CD14-positive monocyte (primary cell): Measurements from ENCODE around the gene METTL16. TPM values are rescaled to one million over a fixed set of nuclear protein-coding genes. Genes with fewer than 3 reads are reported as not detected.

Experiments
- DNase-seq, 3 donors: peaks; one replicate each; pipeline ENCODE4 v3.0.0-alpha.2; 2011 to 2022
- H2AFZ ChIP-seq: 2 replicates; pipeline ENCODE4 v1.6.0; 2012; ENCODE audit warnings: mild to moderate bottlenecking, low read depth, low read length, inconsistent platforms; ENCODE audit not compliant: insufficient read depth, poor library complexity, severe bottlenecking
- H3K27ac ChIP-seq, 2 donors: 1 replicate in 1 of 2; 2 replicates in 1 of 2; pipeline ENCODE4 v1.5.1; 2012 to 2013; ENCODE audit warnings: low read length in 2 of 2, control low read depth in 1 of 2, inconsistent platforms in 1 of 2, low read depth in 1 of 2, mild to moderate bottlenecking in 1 of 2
- H3K27me3 ChIP-seq, 2 donors: one replicate each; pipeline versions ENCODE4 v1.6.0 to v1.6.1; 2011 to 2013; ENCODE audit warnings: low read length in 2 of 2; ENCODE audit not compliant: control insufficient read depth in 2 of 2, insufficient read depth in 2 of 2
- H3K36me3 ChIP-seq, 2 donors: replicated peaks in 1 of 2; 1 replicate in 1 of 2; 2 replicates in 1 of 2; pipeline versions ENCODE4 v1.5.1 to v1.6.1; 2012 to 2013; ENCODE audit warnings: low read length in 2 of 2, control low read depth in 1 of 2, inconsistent platforms in 1 of 2, mild to moderate bottlenecking in 1 of 2; ENCODE audit not compliant: insufficient read depth in 2 of 2, control insufficient read depth in 1 of 2
- H3K4me1 ChIP-seq, 2 donors: 1 replicate in 1 of 2; 2 replicates in 1 of 2; pipeline versions ENCODE4 v1.5.1 to v1.6.1; 2012 to 2013; ENCODE audit warnings: low read length in 2 of 2, control low read depth in 1 of 2, inconsistent platforms in 1 of 2, mild to moderate bottlenecking in 1 of 2, moderate library complexity in 1 of 2; ENCODE audit not compliant: insufficient read depth in 2 of 2, control insufficient read depth in 1 of 2
- H3K4me2 ChIP-seq: replicated peaks from 2 replicates; pipeline ENCODE3; 2012; ENCODE audit warnings: low read length, moderate library complexity, mild to moderate bottlenecking; ENCODE audit not compliant: poor library complexity, severe bottlenecking; ENCODE audit errors: extremely low read depth
- H3K4me3 ChIP-seq, 3 experiments: fragments of 200-600 bp in 1 of 3; sonication (generic) in 1 of 3; replicated peaks in 1 of 3; 1 replicate in 2 of 3; 2 replicates in 1 of 3; pipeline ENCODE4 v1.5.1; 2011 to 2013; ENCODE audit warnings: low read length in 3 of 3, mild to moderate bottlenecking in 3 of 3, control low read depth in 2 of 3, low read depth in 2 of 3, inconsistent platforms in 1 of 3, moderate library complexity in 1 of 3
- H3K79me2 ChIP-seq: 2 replicates; pipeline ENCODE4 v1.6.0; 2012; ENCODE audit warnings: mild to moderate bottlenecking, control low read depth, inconsistent platforms, low read length, moderate library complexity; ENCODE audit not compliant: insufficient read depth
- H3K9ac ChIP-seq: 2 replicates; pipeline ENCODE4 v1.6.0; 2017; ENCODE audit warnings: low read length, mild to moderate bottlenecking; ENCODE audit not compliant: insufficient read depth, poor library complexity, severe bottlenecking
- H3K9me3 ChIP-seq, 2 donors: replicated peaks in 1 of 2; 1 replicate in 1 of 2; 2 replicates in 1 of 2; pipeline versions ENCODE4 v1.5.1 to v1.6.1; 2012 to 2013; ENCODE audit warnings: low read length in 2 of 2, control low read depth in 1 of 2; ENCODE audit not compliant: control insufficient read depth in 1 of 2, insufficient read depth in 1 of 2
- H4K20me1 ChIP-seq: 2 replicates; pipeline ENCODE4 v1.6.0; 2012; ENCODE audit warnings: mild to moderate bottlenecking, low read length, control low read depth, moderate library complexity; ENCODE audit not compliant: insufficient read depth
- H3K27ac Mint-ChIP-seq, 7 donors: one replicate each; pipeline ENCODE4 v1.8.0; 2020; ENCODE audit warnings: mild to moderate bottlenecking in 7 of 7, mixed read lengths in 7 of 7, moderate library complexity in 6 of 7, inconsistent platforms in 2 of 7
- H3K27me3 Mint-ChIP-seq, 3 donors: one replicate each; pipeline ENCODE4 v1.8.0; 2021 to 2022; ENCODE audit warnings: low read depth in 3 of 3, mild to moderate bottlenecking in 3 of 3, mixed read lengths in 3 of 3, moderate library complexity in 3 of 3, inconsistent platforms in 1 of 3
- H3K36me3 Mint-ChIP-seq, 2 donors: one replicate each; pipeline ENCODE4 v1.8.0; 2020; ENCODE audit warnings: mixed read lengths in 2 of 2, inconsistent platforms in 1 of 2, mild to moderate bottlenecking in 1 of 2
- H3K4me1 Mint-ChIP-seq: one replicate; pipeline ENCODE4 v1.8.0; 2020; ENCODE audit warnings: mild to moderate bottlenecking, mixed read lengths
- H3K4me3 Mint-ChIP-seq, 2 donors: one replicate each; pipeline ENCODE4 v1.8.0; 2020; ENCODE audit warnings: mild to moderate bottlenecking in 2 of 2, mixed read lengths in 2 of 2, moderate library complexity in 1 of 2
- H3K9me3 Mint-ChIP-seq, 7 donors: one replicate each; pipeline ENCODE4 v1.8.0; 2020 to 2022; ENCODE audit warnings: mixed read lengths in 7 of 7, mild to moderate bottlenecking in 6 of 7, moderate library complexity in 6 of 7, inconsistent platforms in 2 of 7
- WGBS: methylation state at CpG from one replicate; pipeline ENCODE4 v1.1.5; 2013; ENCODE audit warnings: missing lambda C conversion rate; ENCODE audit not compliant: insufficient coverage; 5-methylcytosine and 5-hydroxymethylcytosine counted together
- intact Hi-C, 2 donors: fragments of 100-400 bp; cut with micrococcal nuclease; formaldehyde crosslinking; loops; one replicate each; pipeline versions ENCODE4 v1.15.0 to v1.15.1; 2023
- polyA plus RNA-seq, 3 donors: library from polyadenylated mRNA; depleted of rRNA in 1 of 3; unstranded in 2 of 3; stranded (reverse) in 1 of 3; fragments of 300-500 nt in 2 of 3; fragments of >200 nt in 1 of 3; fragmentation: Illumina TruSeq in 2 of 3; gene quantifications; 1 replicate in 2 of 3; 2 replicates in 1 of 3; pipeline ENCODE4 v1.2.3, GENCODE V29; 2012 to 2021
- TF ChIP-seq, protein P1 (sequence below): fragments of 200-600 bp; IDR thresholded peaks from one replicate; pipeline ENCODE4 v1.8.0; 2022; ENCODE audit warnings: antibody characterized with exemption, mild to moderate bottlenecking

METTL16 gene
- polyA plus RNA-seq, 3 donors, result 3.0 to 8.0 (median 4.7) TPM

DNA sequence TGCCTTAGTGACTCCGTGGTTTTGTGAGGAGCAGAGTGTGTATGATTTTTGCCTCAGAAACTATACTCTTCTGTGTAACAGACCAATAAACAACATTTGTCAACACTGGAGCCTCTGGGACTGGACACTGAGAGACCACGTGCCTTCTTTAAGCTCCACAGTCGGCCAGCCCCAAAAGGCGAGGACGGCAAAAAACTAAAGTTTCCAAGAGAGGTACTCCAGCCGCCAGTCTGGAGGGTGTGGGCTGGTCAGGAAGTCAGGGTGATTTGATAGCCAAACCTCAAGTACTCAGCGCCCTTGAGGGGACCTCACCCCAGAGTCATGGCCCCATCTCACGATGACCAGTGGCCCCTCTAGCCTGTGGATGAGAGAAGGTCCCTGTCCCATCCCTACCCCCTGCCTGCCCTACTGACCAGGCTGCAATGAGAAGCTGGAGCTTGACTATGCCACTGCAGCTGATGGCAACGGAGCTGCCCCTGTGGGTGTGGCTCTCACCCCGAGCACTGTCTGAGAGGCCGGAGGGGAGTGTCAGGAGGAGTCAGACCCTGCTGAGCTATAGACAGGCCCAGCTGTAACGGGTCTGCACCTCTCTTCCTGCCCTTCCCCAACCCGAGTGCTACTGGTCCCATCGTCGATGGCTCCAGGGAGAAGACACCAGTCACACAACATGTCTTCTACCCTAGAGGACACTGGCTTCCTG, 130.6 kb downstream of the METTL16 start:
- Mint-ChIP-seq H3K4me1 (peaks cover 9% of the 10 kb centered on the region), H3K4me3 (no peak overlapping the region), H3K27ac (peak overlapping the region in 3 of 7 donors; percentile 12 to 48 (median 46)), H3K27me3 (peaks cover 0 to 1% (median 0%) of the 10 kb centered on the region in 3 donors), H3K36me3 (peaks cover 39 to 82% of the 10 kb centered on the region in 2 donors), H3K9me3 (no peaks in the 10 kb centered on the region)
- H3K9ac ChIP-seq, result no peak overlapping the region
- intact Hi-C loops, result loop anchor here in 1 of 2 donors (10.0 kb wide), 1 partner anchor 294 kb away; no protein-coding TSS in a partner anchor
- TF ChIP-seq, protein P1, sequence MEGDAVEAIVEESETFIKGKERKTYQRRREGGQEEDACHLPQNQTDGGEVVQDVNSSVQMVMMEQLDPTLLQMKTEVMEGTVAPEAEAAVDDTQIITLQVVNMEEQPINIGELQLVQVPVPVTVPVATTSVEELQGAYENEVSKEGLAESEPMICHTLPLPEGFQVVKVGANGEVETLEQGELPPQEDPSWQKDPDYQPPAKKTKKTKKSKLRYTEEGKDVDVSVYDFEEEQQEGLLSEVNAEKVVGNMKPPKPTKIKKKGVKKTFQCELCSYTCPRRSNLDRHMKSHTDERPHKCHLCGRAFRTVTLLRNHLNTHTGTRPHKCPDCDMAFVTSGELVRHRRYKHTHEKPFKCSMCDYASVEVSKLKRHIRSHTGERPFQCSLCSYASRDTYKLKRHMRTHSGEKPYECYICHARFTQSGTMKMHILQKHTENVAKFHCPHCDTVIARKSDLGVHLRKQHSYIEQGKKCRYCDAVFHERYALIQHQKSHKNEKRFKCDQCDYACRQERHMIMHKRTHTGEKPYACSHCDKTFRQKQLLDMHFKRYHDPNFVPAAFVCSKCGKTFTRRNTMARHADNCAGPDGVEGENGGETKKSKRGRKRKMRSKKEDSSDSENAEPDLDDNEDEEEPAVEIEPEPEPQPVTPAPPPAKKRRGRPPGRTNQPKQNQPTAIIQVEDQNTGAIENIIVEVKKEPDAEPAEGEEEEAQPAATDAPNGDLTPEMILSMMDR, result no peak
- no peak overlapping the region for H3K4me3 ChIP-seq
- H3K4me2 ChIP-seq, result no peak overlapping the region
- H3K79me2 ChIP-seq, result no peaks in the 10 kb centered on the region
- H3K4me1 ChIP-seq, result peaks cover 6 to 9% of the 10 kb centered on the region in 2 donors
- no peaks in the 10 kb centered on the region for H3K27me3 ChIP-seq
- H2AFZ ChIP-seq, result no peak overlapping the region
- H4K20me1 ChIP-seq, result peaks cover 14% of the 10 kb centered on the region
- H3K9me3 ChIP-seq, result no peaks in the 10 kb centered on the region
- no peak for DNase-seq
- WGBS, result 92% methylated on average over 10 of the region's 15 CpGs
- peaks cover 47 to 67% of the 10 kb centered on the region in 2 donors for H3K36me3 ChIP-seq
- no peak overlapping the region for H3K27ac ChIP-seq

DNA sequence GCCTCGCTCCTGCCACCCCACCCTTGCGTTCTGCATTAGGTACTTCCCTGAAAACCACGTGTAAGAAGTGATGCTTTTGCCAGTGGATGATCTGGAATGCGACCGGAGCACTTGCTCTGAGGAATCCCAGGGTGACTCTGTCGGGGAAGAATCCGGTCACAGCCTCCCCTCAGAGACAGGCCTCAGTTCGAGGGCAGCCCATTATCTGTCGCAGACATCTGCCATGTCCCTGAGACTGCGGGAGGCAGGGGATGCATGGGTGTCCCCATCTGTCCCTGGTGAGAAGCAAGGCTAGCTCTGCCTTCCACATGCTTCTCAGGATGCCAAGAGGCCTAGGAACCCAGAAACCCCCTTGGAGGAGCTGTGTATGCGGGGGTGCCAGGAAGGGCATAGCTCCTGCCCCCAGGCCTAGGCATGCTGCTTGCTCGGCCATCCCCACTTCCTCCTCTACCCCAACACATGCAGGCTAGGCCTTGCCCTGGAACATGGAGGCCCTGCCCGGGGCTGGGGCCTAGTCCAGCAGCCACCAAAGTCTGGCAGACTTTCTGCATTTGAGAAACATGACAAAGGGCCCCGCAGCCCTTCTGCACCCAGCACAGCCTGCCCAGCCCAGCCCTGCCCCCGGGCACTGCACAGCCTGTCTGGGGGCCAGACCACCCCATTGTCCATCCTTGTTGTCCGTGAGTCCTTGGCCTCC, 131.3 kb downstream of the METTL16 start:
- Mint-ChIP-seq H3K4me3 (no peak overlapping the region), H3K27ac (peak overlapping the region in 3 of 7 donors; percentile 1 to 46 (median 6)), H3K36me3 (peaks cover 40 to 81% of the 10 kb centered on the region in 2 donors), H3K9me3 (no peaks in the 10 kb centered on the region), H3K27me3 (peaks cover 0 to 1% (median 0%) of the 10 kb centered on the region in 3 donors), H3K4me1 (peaks cover 9% of the 10 kb centered on the region)
- H3K4me2 ChIP-seq, result no peak overlapping the region
- no peaks in the 10 kb centered on the region for H3K27me3 ChIP-seq
- no peak overlapping the region for H3K4me3 ChIP-seq
- no peak for DNase-seq
- no peaks in the 10 kb centered on the region for H3K9me3 ChIP-seq
- H2AFZ ChIP-seq, result no peak overlapping the region
- no peaks in the 10 kb centered on the region for H3K79me2 ChIP-seq
- no peak overlapping the region for H3K27ac ChIP-seq
- peaks cover 10% of the 10 kb centered on the region for H4K20me1 ChIP-seq
- intact Hi-C loops, result loop anchor here in 1 of 2 donors (10.0 kb wide), 1 partner anchor 294 kb away; no protein-coding TSS in a partner anchor
- TF ChIP-seq, protein P1, result no peak
- 94% methylated on average over 13 of the region's 16 CpGs for WGBS
- peaks cover 47 to 67% of the 10 kb centered on the region in 2 donors for H3K36me3 ChIP-seq
- H3K9ac ChIP-seq, result no peak overlapping the region
- H3K4me1 ChIP-seq, result peaks cover 6 to 9% of the 10 kb centered on the region in 2 donors
